HT1080 (cell line): ENCODE data around the gene SMIM20. TPM values are rescaled to one million over a fixed set of nuclear protein-coding genes. Genes with fewer than 3 reads are reported as not detected.

Experiments
- DNase-seq: peaks from one replicate; pipeline ENCODE4 v3.0.0-alpha.2; 2015; ENCODE audit warnings: low read depth
- total RNA-seq: library from RNA; depleted of rRNA; stranded (reverse); fragments of >200 nt; shearing (Covaris generic); gene quantifications from 2 replicates; pipeline ENCODE4 v1.2.3, GENCODE V29; 2014

The SMIM20 gene
- total RNA-seq, 1 experiment from 2014 or later, result 44.5 TPM

- DNase-seq, result no peak
Observed at GRCh38 chr4:25925486-25926201, 11.6 kb downstream of the SMIM20 start.

- DNase-seq, result no peak
Observed at GRCh38 chr4:25926462-25926861, 12.4 kb downstream of the SMIM20 start.

GRCh38 chr4:25927361-25928195 is 13.6 kb downstream of the SMIM20 start:
- no peak for DNase-seq

- DNase-seq, result no peak
Observed at GRCh38 chr4:25928379-25929297, 14.6 kb downstream of the SMIM20 start.

GRCh38 chr4:25929298-25929686 is 15.3 kb downstream of the SMIM20 start:
- no peak for DNase-seq

GRCh38 chr4:25930731-25931354 is 16.8 kb downstream of the SMIM20 start:
- no peak for DNase-seq

- no peak for DNase-seq
Observed at GRCh38 chr4:25936696-25937095, 22.7 kb downstream of the SMIM20 start.

GRCh38 chr4:25937801-25938200 is 23.8 kb downstream of the SMIM20 start:
- DNase-seq, result no peak

- no peak for DNase-seq
Observed at GRCh38 chr4:25938366-25938765, 24.3 kb downstream of the SMIM20 start.

GRCh38 chr4:25938787-25939186 is 24.8 kb downstream of the SMIM20 start:
- DNase-seq, result peak; percentile 46

GRCh38 chr4:25939330-25939729 is 25.3 kb downstream of the SMIM20 start:
- no peak for DNase-seq

GRCh38 chr4:25941457-25942221 is 27.6 kb downstream of the SMIM20 start:
- DNase-seq, result peak; percentile 65

GRCh38 chr4:25943312-25943711 is 29.3 kb downstream of the SMIM20 start:
- no peak for DNase-seq

- no peak for DNase-seq
Observed at GRCh38 chr4:25943805-25944204, 29.8 kb downstream of the SMIM20 start.

- no peak for DNase-seq
Observed at GRCh38 chr4:25948051-25948450, 34.0 kb downstream of the SMIM20 start.

GRCh38 chr4:25949173-25949748 is 35.2 kb downstream of the SMIM20 start:
- DNase-seq, result no peak

- no peak for DNase-seq
Observed at GRCh38 chr4:25949994-25950393, 36.0 kb downstream of the SMIM20 start.

- DNase-seq, result no peak
Observed at GRCh38 chr4:25950461-25951389, 36.7 kb downstream of the SMIM20 start.

GRCh38 chr4:25951390-25951952 is 37.5 kb downstream of the SMIM20 start:
- no peak for DNase-seq
